Suprapubic skin (tissue), 4 donors: ENCODE results near the gene SAPCD1.

Source experiments
- CTCF ChIP-seq, 2 donors: fragments of 200-600 bp in 1 of 2; fragments of 450-650 bp in 1 of 2; sonication (generic) in 1 of 2; IDR thresholded peaks; one replicate each; pipeline ENCODE4 v1.5.1; 2016 to 2019; ENCODE audit warnings: antibody characterized with exemption in 2 of 2, mild to moderate bottlenecking in 1 of 2, moderate library complexity in 1 of 2
- POLR2A ChIP-seq, 2 donors: fragments of 450-650 bp; IDR thresholded peaks; one replicate each; pipeline ENCODE4 v1.6.1; 2017; ENCODE audit warnings: antibody characterized with exemption in 2 of 2, mild to moderate bottlenecking in 2 of 2, moderate library complexity in 2 of 2
- POLR2AphosphoS5 ChIP-seq, 3 donors: sonication (generic); formaldehyde crosslinking; IDR thresholded peaks; one replicate each; pipeline ENCODE4 v1.6.1; 2017; ENCODE audit warnings: antibody characterized with exemption in 3 of 3

GRCh38 chr6:31776989-31777666 is 14.7 kb downstream of the SAPCD1 start, which contains the start of gene VWA7:
- TF ChIP-seq CTCF (IDR thresholded peaks at IDR 0.05) (no peak), POLR2AphosphoS5 (IDR thresholded peaks at IDR 0.05) (no peak), POLR2A (IDR thresholded peaks at IDR 0.05) (no peak)
